ENCODE measurements around the gene PHKB. TPM values are rescaled to one million over a fixed set of nuclear protein-coding genes. Genes with fewer than 3 reads are reported as not detected.
A peak's percentile ranks its signal among the peaks of the same experiment; 100 is the strongest.

Gene PHKB
- total RNA-seq, 4 donors from 2014 or later = 38.8 to 94.2 (median 55.7) TPM

GRCh38 chr16:47492428-47493377 is 31.6 kb downstream of the PHKB start:
- Histone ChIP-seq H3K4me3 (peak overlapping the region; percentile 17), H3K27me3 (no peaks in the 10 kb centered on the region), H3K36me3 (peaks cover 0 to 14% of the 10 kb centered on the region in 2 donors), H3K4me1 (peaks cover 4 to 28% (median 6%) of the 10 kb centered on the region in 3 donors), H3K9me3 (peaks cover 0 to 24% (median 0%) of the 10 kb centered on the region in 3 donors), H3K27ac (peak overlapping the region; percentile 58 to 69 (median 64))
- TF ChIP-seq CTCF (IDR thresholded peaks at IDR 0.05) (no peak), EP300 (IDR thresholded peaks at IDR 0.05) (no peak), POLR2A (IDR thresholded peaks at IDR 0.05) (no peak), POLR2AphosphoS5 (IDR thresholded peaks at IDR 0.05) (peak; percentile 32)
- peak; percentile 100 for ATAC-seq
- 56 to 58% methylated on average over 7 to 10 of the region's 10 CpGs for WGBS, 2 donors (ENCODE audit: low coverage in 1 of 2)

- no peak for ATAC-seq
- Histone ChIP-seq H3K9me3 (peaks cover 0 to 15% (median 0%) of the 10 kb centered on the region in 3 donors), H3K4me1 (peaks cover 4 to 28% (median 6%) of the 10 kb centered on the region in 3 donors), H3K27me3 (no peaks in the 10 kb centered on the region), H3K4me3 (peak overlapping the region; percentile 17), H3K36me3 (peaks cover 0 to 19% of the 10 kb centered on the region in 2 donors), H3K27ac (peak overlapping the region; percentile 58 to 69 (median 61))
- TF ChIP-seq CTCF (IDR thresholded peaks at IDR 0.05) = no peak
- no peak for TF ChIP-seq POLR2AphosphoS5 (IDR thresholded peaks at IDR 0.05)
- 51 to 54% methylated on average over 9 of the region's 9 CpGs for WGBS, 2 donors (ENCODE audit: low coverage in 1 of 2)
Observed at GRCh38 chr16:47493381-47494337, 32.5 kb downstream of the PHKB start.

GRCh38 chr16:47499080-47499699 is 38.1 kb downstream of the PHKB start:
- no peak overlapping the region for H3K4me3 ChIP-seq
- no peak overlapping the region for H3K27ac ChIP-seq
- peaks cover 0 to 63% of the 10 kb centered on the region in 2 donors for H3K36me3 ChIP-seq
- H3K9me3 ChIP-seq = no peaks in the 10 kb centered on the region
- ATAC-seq = no peak
- WGBS, 2 donors (ENCODE audit: low coverage in 1 of 2) = 94 to 100% methylated on average over 1 to 2 of the region's 2 CpGs
- TF ChIP-seq CTCF (IDR thresholded peaks at IDR 0.05) (no peak), POLR2A (IDR thresholded peaks at IDR 0.05) (no peak), POLR2AphosphoS5 (IDR thresholded peaks at IDR 0.05) (no peak), EP300 (IDR thresholded peaks at IDR 0.05) (no peak)
- H3K4me1 ChIP-seq = peaks cover 0 to 5% (median 2%) of the 10 kb centered on the region in 3 donors
- H3K27me3 ChIP-seq = no peaks in the 10 kb centered on the region

- Histone ChIP-seq H3K4me3 (no peak overlapping the region), H3K4me1 (no peaks in the 10 kb centered on the region), H3K9me3 (no peaks in the 10 kb centered on the region), H3K36me3 (peaks cover 0 to 69% of the 10 kb centered on the region in 2 donors), H3K27me3 (no peaks in the 10 kb centered on the region), H3K27ac (no peak overlapping the region)
- no peak for ATAC-seq
- TF ChIP-seq POLR2AphosphoS5 (IDR thresholded peaks at IDR 0.05) (no peak), EP300 (IDR thresholded peaks at IDR 0.05) (no peak), POLR2A (IDR thresholded peaks at IDR 0.05) (no peak), CTCF (IDR thresholded peaks at IDR 0.05) (no peak)
- WGBS, 2 donors (ENCODE audit: low coverage in 1 of 2) = 95 to 100% methylated on average over 4 to 9 of the region's 9 CpGs
Observed at GRCh38 chr16:47499700-47500264, 38.7 kb downstream of the PHKB start.

Measured in gastroesophageal sphincter (tissue), 4 donors.